Measurements from ENCODE around the gene BACH2. TPM values are rescaled to one million over a fixed set of nuclear protein-coding genes. Genes with fewer than 3 reads are reported as not detected.

Gene BACH2
- total and polyA plus RNA-seq, 2 of the 4 experiments (the other 2 are of a cell fraction): 1.3 to 1.4 TPM

- TF ChIP-seq USF2 (IDR thresholded peaks at IDR 0.05; ENCODE audit: low read depth, low read length): no peak
- no peak for TF ChIP-seq BHLHE40 (IDR thresholded peaks at IDR 0.05; ENCODE audit: low read depth, low read length)
Measured at GRCh38 chr6:90175627-90176538, 120.8 kb downstream of the BACH2 start (continued).

- in situ Hi-C loops (cut with MboI; ENCODE audit: low sequenced_read_pairs) (no loop called here), dilution Hi-C loops (cut with HindIII; ENCODE audit: low sequenced_read_pairs, unreplicated experiment) (no loop called here), intact Hi-C loops (cut with micrococcal nuclease) (no loop called here)
- Histone ChIP-seq H2BK20ac (ENCODE audit: low read depth, low read length) (no peak overlapping the region), H3K27ac (ENCODE audit: insufficient read depth, low read length) (no peak overlapping the region), H3K14ac (replicated peaks; ENCODE audit: low read depth, low read length) (no peak overlapping the region), H3K36me3 (ENCODE audit: control insufficient read depth, insufficient read depth, low read length) (no peaks in the 10 kb centered on the region), H4K20me1 (ENCODE audit: insufficient read depth, low read length) (no peaks in the 10 kb centered on the region), H3K9ac (ENCODE audit: low read depth, low read length) (no peak overlapping the region), H3K18ac (ENCODE audit: low read depth, low read length) (no peak overlapping the region), H2BK15ac (ENCODE audit: low read depth, low read length) (no peak overlapping the region), H3K9me3 (ENCODE audit: control insufficient read depth, insufficient read depth, low read length) (no peaks in the 10 kb centered on the region), H4K8ac (ENCODE audit: low read depth in 2 of 2, low read length in 2 of 2) (no peak overlapping the region), H3K79me1 (ENCODE audit: low read depth in 1 of 2, low read length in 2 of 2) (no peaks in the 10 kb centered on the region), H3K4me2 (ENCODE audit: low read depth, low read length) (no peak overlapping the region), H2AK9ac (replicated peaks; ENCODE audit: low read depth, low read length, poor library complexity) (no peak overlapping the region), H3K56ac (ENCODE audit: extremely low read depth, insufficient read depth, low read length) (no peak overlapping the region), H2BK120ac (ENCODE audit: low read depth, low read length) (no peak overlapping the region), H4K5ac (ENCODE audit: low read depth, low read length) (no peak overlapping the region), H2AFZ (replicated peaks; ENCODE audit: low read length, poor library complexity) (no peak overlapping the region), H3K4me3 (ENCODE audit: insufficient read depth, low read depth, low read length) (no peak overlapping the region), H4K91ac (ENCODE audit: insufficient read depth, low read depth, low read length) (no peak overlapping the region), H3K4me1 (ENCODE audit: control insufficient read depth, insufficient read depth, low read length) (peaks cover 11% of the 10 kb centered on the region), H3K23ac (ENCODE audit: low read depth, low read length) (no peak overlapping the region), H3K4ac (ENCODE audit: low read depth, low read length) (no peak overlapping the region), H2AK5ac (ENCODE audit: low read depth, low read length) (no peak overlapping the region), H2BK5ac (ENCODE audit: low read depth, low read length, poor library complexity, severe bottlenecking) (no peak overlapping the region), H3K9me1 (ENCODE audit: insufficient read depth, low read length) (peaks cover 7% of the 10 kb centered on the region), H3K27me3 (ENCODE audit: control insufficient read depth, insufficient read depth, low read length) (no peaks in the 10 kb centered on the region; the same call in none of the 2 replicates)
- ChIA-PET POLR2A (ENCODE audit: unreplicated experiment) (no interaction called here), CTCF (no interaction called here)
- no peak for TF ChIP-seq RAD21 (IDR thresholded peaks at IDR 0.05; ENCODE audit: low read length)
- TF ChIP-seq ELK1 (IDR thresholded peaks at IDR 0.05; ENCODE audit: borderline replicate concordance, low read depth, low read length): no peak
- no peak for TF ChIP-seq CHD1 (IDR thresholded peaks at IDR 0.05; ENCODE audit: low read depth, low read length)
- TF ChIP-seq RFX5 (IDR thresholded peaks at IDR 0.05; ENCODE audit: low read depth, low read length): no peak
- no peak for TF ChIP-seq CEBPB (IDR thresholded peaks at IDR 0.05; ENCODE audit: low read depth, low read length)
- no peak for TF ChIP-seq MAZ (IDR thresholded peaks at IDR 0.05; ENCODE audit: borderline replicate concordance, low read depth, low read length)
- TF ChIP-seq BHLHE40 (IDR thresholded peaks at IDR 0.05; ENCODE audit: low read depth, low read length): no peak
- no peak for TF ChIP-seq POLR2A (IDR thresholded peaks at IDR 0.05; ENCODE audit: low read depth, low read length)
- TF ChIP-seq MAFK (IDR thresholded peaks at IDR 0.05; ENCODE audit: low read depth, low read length): no peak
- TF ChIP-seq CTCF (conservative IDR thresholded peaks at IDR 0.05; ENCODE audit: low read depth, low read length): no peak
- DNase-seq: no peak
- ATAC-seq (ENCODE audit: low read depth): no peak
- WGBS, 2 experiments (ENCODE audit: extremely low coverage in 2 of 2, insufficient read length in 1 of 2): no CpG with 5 or more reads among the region's 3 CpGs
- no TSS peak for BruUV-seq (replicated peaks)
Measured at GRCh38 chr6:90173262-90173925, 123.2 kb downstream of the BACH2 start.
